Endothelial cell of umbilical vein (primary cell): ENCODE measurements around the gene LRCH3. TPM values are rescaled to one million over a fixed set of nuclear protein-coding genes. Genes with fewer than 3 reads are reported as not detected.

Source experiments
- BruUV-seq: library from RNA; stranded (reverse); fragments of 400-500 nt; replicated peaks from 2 replicates; lab custom pipeline; 2021; lab: Mats Ljungman, UMichigan
- CTCF ChIA-PET: fragments of 300-600, 350-600 bp; sonication (Branson Sonifier 250); formaldehyde crosslinking; loops from one replicate; lab custom pipeline; 2021; ENCODE audit warnings: antibody characterized with exemption, inconsistent platforms; lab: Charles Lee
- POLR2A ChIA-PET: fragments of 300-600, 350-600 bp; sonication (Branson Sonifier 250); formaldehyde crosslinking; loops from one replicate; lab custom pipeline; 2021; ENCODE audit warnings: antibody characterized with exemption, inconsistent platforms; lab: Charles Lee
- DNase-seq: peaks from one replicate; pipeline ENCODE4 v3.0.0-alpha.2; 2011; ENCODE audit warnings: low read depth, low spot score
- FAIRE-seq: peaks from 2 replicates; lab custom pipeline; 2011; peaks lifted over from hg19 to GRCh38; lab: Jason Lieb, UNC
- H2AFZ ChIP-seq: 2 replicates; pipeline ENCODE4 v1.6.0; 2012; ENCODE audit warnings: low read depth, low read length, control low read depth, inconsistent platforms
- H3K27ac ChIP-seq: 2 replicates; pipeline ENCODE4 v1.5.1; 2011; ENCODE audit warnings: low read depth, mild to moderate bottlenecking, control low read depth, low read length, moderate library complexity; ENCODE audit not compliant: insufficient read depth
- H3K27me3 ChIP-seq, 2 experiments: 2 replicates each; pipeline versions ENCODE4 v1.6.0 to v1.6.1; 2011; ENCODE audit warnings: low read length in 2 of 2, mixed read lengths in 1 of 2; ENCODE audit not compliant: control insufficient read depth in 2 of 2, insufficient read depth in 2 of 2
- H3K36me3 ChIP-seq, 2 experiments: 2 replicates in 1 of 2; 3 replicates in 1 of 2; pipeline ENCODE4 v1.5.1; 2011; ENCODE audit warnings: low read length in 2 of 2, mild to moderate bottlenecking in 1 of 2, moderate library complexity in 1 of 2; ENCODE audit not compliant: control insufficient read depth in 2 of 2, insufficient read depth in 2 of 2; ENCODE audit errors: extremely low read depth in 1 of 2
- H3K4me1 ChIP-seq: 3 replicates; pipeline ENCODE4 v1.5.1; 2011; ENCODE audit warnings: mild to moderate bottlenecking, low read length; ENCODE audit not compliant: control insufficient read depth, insufficient read depth; ENCODE audit errors: extremely low read depth
- H3K4me2 ChIP-seq: 2 replicates; pipeline ENCODE4 v1.6.1; 2011; ENCODE audit warnings: low read length, control low read depth, mixed read lengths; ENCODE audit not compliant: insufficient read depth
- H3K4me3 ChIP-seq, 3 experiments: fragments of 200-600 bp in 1 of 3; sonication (generic), shearing (Covaris generic) in 1 of 3; replicated peaks in 1 of 3; 2 replicates each; pipeline ENCODE4 v1.5.1; 2011 to 2016; ENCODE audit warnings: control low read depth in 3 of 3, low read length in 3 of 3, mild to moderate bottlenecking in 2 of 3, inconsistent platforms in 1 of 3, low read depth in 1 of 3, moderate library complexity in 1 of 3; ENCODE audit not compliant: insufficient read depth in 1 of 3
- H3K79me2 ChIP-seq: 2 replicates; pipeline ENCODE4 v1.6.0; 2012; ENCODE audit warnings: low read length, inconsistent platforms; ENCODE audit not compliant: control insufficient read depth, insufficient read depth
- H3K9ac ChIP-seq: replicated peaks from 2 replicates; pipeline ENCODE3; 2011; ENCODE audit warnings: low read length, control low read depth; ENCODE audit not compliant: insufficient read depth; ENCODE audit errors: extremely low read depth
- H3K9me1 ChIP-seq: replicated peaks from 3 replicates; pipeline ENCODE4 v1.6.0; 2011; ENCODE audit warnings: mild to moderate bottlenecking, low read length; ENCODE audit not compliant: control insufficient read depth, insufficient read depth; ENCODE audit errors: extremely low read depth
- H3K9me3 ChIP-seq: replicated peaks from 2 replicates; pipeline ENCODE4 v1.5.1; 2012; ENCODE audit warnings: low read length, inconsistent platforms; ENCODE audit not compliant: control insufficient read depth, insufficient read depth
- H4K20me1 ChIP-seq: replicated peaks from 2 replicates; pipeline ENCODE3; 2011; ENCODE audit warnings: mild to moderate bottlenecking, low read length; ENCODE audit not compliant: control insufficient read depth, insufficient read depth; ENCODE audit errors: extremely low read depth
- CTCF ChIP-seq, 2 donors: IDR thresholded peaks; 1 replicate in 1 of 2; 2 replicates in 1 of 2; pipeline ENCODE4 v1.5.1; 2011; ENCODE audit warnings: low read length in 2 of 2, mild to moderate bottlenecking in 2 of 2, moderate library complexity in 2 of 2, control low read depth in 1 of 2, inconsistent platforms in 1 of 2, low read depth in 1 of 2; ENCODE audit not compliant: insufficient read depth in 1 of 2; ENCODE audit errors: extremely low read depth in 1 of 2
- EZH2 ChIP-seq: IDR thresholded peaks from 2 replicates; pipeline ENCODE4 v1.6.1; 2012; ENCODE audit warnings: borderline replicate concordance, low read depth, mild to moderate bottlenecking, moderate library complexity, low read length, inconsistent platforms; ENCODE audit not compliant: severe bottlenecking
- FOS ChIP-seq: IDR thresholded peaks from 2 replicates; pipeline ENCODE4 v1.6.1; 2011; ENCODE audit warnings: mild to moderate bottlenecking, low read length, moderate library complexity, borderline replicate concordance; ENCODE audit not compliant: insufficient read depth
- GATA2 ChIP-seq: IDR thresholded peaks from 2 replicates; pipeline ENCODE4 v1.7.0; 2011; ENCODE audit warnings: low read depth, mild to moderate bottlenecking, moderate library complexity, mixed read lengths, low read length; ENCODE audit not compliant: insufficient read length, insufficient read depth
- MYC ChIP-seq: IDR thresholded peaks from one replicate; pipeline ENCODE4 v1.6.1; 2011; ENCODE audit warnings: mild to moderate bottlenecking, low read depth, low read length
- POLR2A ChIP-seq: IDR thresholded peaks from 2 replicates; pipeline ENCODE4 v1.6.1; 2012; ENCODE audit warnings: low read depth, mild to moderate bottlenecking, control low read depth, low read length
- POLR2AphosphoS5 ChIP-seq: IDR thresholded peaks from 2 replicates; pipeline ENCODE4 v1.6.1; 2012; ENCODE audit warnings: low read depth, mild to moderate bottlenecking, control low read depth, low read length, moderate library complexity; ENCODE audit not compliant: insufficient read depth
- dilution Hi-C: fragments of 300-500 bp; cut with MboI; formaldehyde crosslinking; loops from one replicate; pipeline ENCODE4 v1.15.0; 2019; ENCODE audit warnings: low sequenced_read_pairs; ENCODE audit not compliant: extremely low pct_ligation_motif_present
- intact Hi-C: fragments of 100-400 bp; cut with micrococcal nuclease; formaldehyde crosslinking; loops from one replicate; pipeline ENCODE4 v1.10.0; 2022
- polyA plus RNA-seq, 4 experiments: library from polyadenylated mRNA; depleted of rRNA in 3 of 4; stranded (reverse) in 3 of 4; unstranded in 1 of 4; fragments of >200 nt; gene quantifications; 2 replicates each; pipeline versions ENCODE4 v1.2.1 to v1.2.3, GENCODE V29; 2011 to 2012; ENCODE audit warnings: missing spikeins in 1 of 4
- total RNA-seq: library from RNA; stranded (reverse); gene quantifications from 2 replicates; pipeline ENCODE4 v1.2.3, GENCODE V29; 2021

The LRCH3 gene
- total and polyA plus RNA-seq, 2 donors (not counting 3 experiments of a cell fraction or from before 2014, with no cell fraction given) = 43.9 to 60.3 TPM

DNA sequence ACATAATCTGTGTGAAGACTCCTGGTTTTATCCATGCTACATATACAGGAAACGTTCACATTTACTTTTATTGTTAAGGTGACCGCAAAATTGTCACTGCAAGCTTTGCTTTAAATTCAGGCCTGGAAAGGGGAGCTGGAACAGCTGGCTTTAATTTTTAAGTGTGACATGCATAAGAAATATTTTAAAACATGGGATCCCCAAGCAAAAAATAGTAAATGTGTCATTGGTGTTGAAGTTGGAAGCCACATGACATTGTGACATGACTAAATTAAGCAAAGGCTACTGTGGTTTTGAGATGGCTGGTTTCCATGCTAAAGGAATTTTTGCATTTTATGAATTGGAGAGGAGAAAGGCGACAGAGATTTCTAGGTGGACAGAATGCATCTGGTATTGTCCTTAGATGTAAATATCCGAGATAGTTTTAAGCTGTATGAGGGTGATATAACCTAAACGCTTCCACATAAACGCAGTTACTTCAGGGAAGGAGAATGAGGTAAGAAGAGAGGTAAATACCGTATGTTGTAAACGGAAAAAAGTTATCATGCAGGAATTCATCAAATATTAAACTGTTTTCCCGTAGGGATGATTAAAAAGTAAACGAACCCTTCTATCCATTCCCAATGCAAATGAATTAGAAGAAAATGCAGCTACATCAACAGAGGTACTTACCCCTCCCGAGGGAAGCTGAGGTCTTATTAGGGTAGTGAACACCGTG, 42.3 kb upstream of the LRCH3 start:
- TF ChIP-seq CTCF (IDR thresholded peaks at IDR 0.05; ENCODE audit: extremely low read depth in 1 of 2, insufficient read depth in 1 of 2, low read depth in 1 of 2, low read length in 2 of 2) (no peak), POLR2AphosphoS5 (no peak), GATA2 (no peak), POLR2A (no peak), FOS (no peak), MYC (no peak), EZH2 (no peak)
- Histone ChIP-seq H3K4me1 (peaks cover 13% of the 10 kb centered on the region), H3K36me3 (no peaks in the 10 kb centered on the region), H3K9ac (no peak overlapping the region), H2AFZ (peak overlapping the region; percentile 45), H3K4me2 (peak overlapping the region; percentile 17), H4K20me1 (peaks cover 4% of the 10 kb centered on the region), H3K9me3 (no peaks in the 10 kb centered on the region), H3K27me3 (no peaks in the 10 kb centered on the region), H3K4me3 (peak overlapping the region in 2 of 3 experiments; percentile 39 to 62), H3K9me1 (no peaks in the 10 kb centered on the region), H3K79me2 (peaks cover 28% of the 10 kb centered on the region), H3K27ac (no peak overlapping the region)
- intact Hi-C loops (loop anchor here (1.0 kb wide), 2 partner anchors 11 to 43 kb away; partner anchors contain the start of gene LRCH3), dilution Hi-C loops (no loop called here)
- ChIA-PET CTCF (interaction anchor here (0.9 to 1.6 kb wide), 6 partner anchors 8 to 45 kb away, joined by 3 to 5 read pairs (median 4); partner anchors contain the start of gene RUBCN), POLR2A (interaction anchor here (0.5 kb wide), 1 partner anchor 27 kb away, joined by 4 read pairs; no protein-coding TSS in a partner anchor)
- BruUV-seq = no TSS peak
- DNase-seq (no peak), FAIRE-seq (no peak)
